GM10248 (cell line): ENCODE results near the gene CAPN11.

Experiments used
- CTCF ChIA-PET: fragments of 300-600 bp; sonication (Branson Sonifier 250); formaldehyde crosslinking; extraction: SDS; loops from one replicate; lab custom pipeline; 2021; ENCODE audit warnings: antibody characterized with exemption; lab: Yijun Ruan, JAX
- POLR2A ChIA-PET: fragments of 350-650 bp; sonication (Branson Sonifier 250); formaldehyde crosslinking; extraction: SDS; loops from one replicate; lab custom pipeline; 2020; ENCODE audit warnings: antibody characterized with exemption; lab: Yijun Ruan, JAX
- DNase-seq: peaks from one replicate; pipeline ENCODE4 v3.0.0; 2012; ENCODE audit errors: extremely low spot score
- CTCF ChIP-seq: IDR thresholded peaks from 2 replicates; pipeline ENCODE4 v1.5.1; 2012; ENCODE audit warnings: mild to moderate bottlenecking, low read depth; ENCODE audit errors: extremely low read depth, missing control alignments, control extremely low read depth

CAPN11 gene

GRCh38 chr6:44145839-44146238, 12.8 kb upstream of the CAPN11 start:
- CTCF ChIA-PET = interaction anchor here (1.7 kb wide), 1 partner anchor 16 kb away, joined by 3 read pairs; no protein-coding TSS in a partner anchor
- TF ChIP-seq CTCF = no peak
- POLR2A ChIA-PET = no interaction called here
- no peak for DNase-seq

- ChIA-PET CTCF (interaction anchor here (1.0 to 1.7 kb wide), 4 partner anchors 8 to 107 kb away, joined by 3 read pairs; no protein-coding TSS in a partner anchor), POLR2A (no interaction called here)
- no peak for TF ChIP-seq CTCF
- DNase-seq = no peak
These were observed 11.9 kb upstream of the CAPN11 start for GRCh38 chr6:44146685-44147084.

GRCh38 chr6:44147256-44147655, 11.4 kb upstream of the CAPN11 start:
- CTCF ChIA-PET = interaction anchor here (1.0 to 1.7 kb wide), 4 partner anchors 9 to 107 kb away, joined by 3 read pairs; no protein-coding TSS in a partner anchor
- no peak for TF ChIP-seq CTCF
- no peak for DNase-seq
- POLR2A ChIA-PET = no interaction called here

- CTCF ChIA-PET = no interaction called here
- DNase-seq = no peak
- no peak for TF ChIP-seq CTCF
- POLR2A ChIA-PET = no interaction called here
These were observed 10.3 kb upstream of the CAPN11 start for GRCh38 chr6:44148306-44148705.

- CTCF ChIA-PET = interaction anchor here (0.6 to 2.6 kb wide), 8 partner anchors 8 to 156 kb away, joined by 3 to 37 read pairs (median 9); no protein-coding TSS in a partner anchor
- TF ChIP-seq CTCF = no peak
- no peak for DNase-seq
- POLR2A ChIA-PET = interaction anchor here (0.6 kb wide), 1 partner anchor 20 kb away, joined by 5 read pairs; no protein-coding TSS in a partner anchor
These were observed 9.1 kb upstream of the CAPN11 start for GRCh38 chr6:44149369-44150012.

- no peak for TF ChIP-seq CTCF
- CTCF ChIA-PET = interaction anchor here (1.0 to 2.6 kb wide), 9 partner anchors 9 to 155 kb away, joined by 3 to 37 read pairs (median 11); no protein-coding TSS in a partner anchor
- no peak for DNase-seq
- POLR2A ChIA-PET = interaction anchor here (0.6 kb wide), 1 partner anchor 21 kb away, joined by 5 read pairs; no protein-coding TSS in a partner anchor
These were observed 8.2 kb upstream of the CAPN11 start for GRCh38 chr6:44150317-44150917.
